Right renal pelvis (tissue), 4 donors: ENCODE results near the gene POLD2. TPM values are rescaled to one million over a fixed set of nuclear protein-coding genes. Genes with fewer than 3 reads are reported as not detected.

Experiments used
- DNase-seq, 4 donors: peaks; one replicate each; pipeline ENCODE4 v3.0.0-alpha.2; 2013; ENCODE audit warnings: low read depth in 4 of 4, low spot score in 3 of 4, missing footprints in 1 of 4
- polyA plus RNA-seq, 4 donors: library from polyadenylated mRNA; unstranded; fragments of 120-200 nt; gene quantifications; one replicate each; pipeline ENCODE4 v1.2.1, GENCODE V29; 2013; ENCODE audit not compliant: insufficient read length in 4 of 4

The POLD2 gene
- polyA plus RNA-seq, 4 donors: 116 to 131 (median 120) TPM

GRCh38 chr7:44067064-44067951 is 56.0 kb downstream of the POLD2 start:
- no peak for DNase-seq

- DNase-seq: no peak
These were observed 56.8 kb downstream of the POLD2 start for GRCh38 chr7:44066494-44067063.

GRCh38 chr7:44066111-44066460 is 57.3 kb downstream of the POLD2 start:
- no peak for DNase-seq

- no peak for DNase-seq
These were observed 57.8 kb downstream of the POLD2 start, which contains the start of gene PGAM2 for GRCh38 chr7:44065431-44066110. Gene PGAM2 (minus strand): TSS chr7:44065567. CDS start chr7:44065529, 38 bp downstream.

- no peak for DNase-seq
These were observed 58.4 kb downstream of the POLD2 start for GRCh38 chr7:44064791-44065430.

Other genes with a start within 250 kb of the POLD2 start
- 10 to 100 TPM; 30.0 to 34.5 (median 33.4) TPM for gene URGCP, start 217.0 kb downstream of the POLD2 start, polyA plus RNA-seq
- gene UBE2D4, start 197.1 kb downstream of the POLD2 start, polyA plus RNA-seq: 10 to 100 TPM; 20.0 to 24.7 (median 22.4) TPM
- gene SPDYE1, start 125.7 kb downstream of the POLD2 start, polyA plus RNA-seq: under 1 TPM; 0.51 to 0.97 (median 0.52) TPM
- 10 to 100 TPM; 61.2 to 76.0 (median 67.0) TPM for gene DBNL, start 78.8 kb downstream of the POLD2 start, polyA plus RNA-seq
- gene PGAM2, start 58.0 kb downstream of the POLD2 start, polyA plus RNA-seq: 1 to 10 TPM; 1.4 to 5.4 (median 3.0) TPM
- gene POLM, start 41.0 kb downstream of the POLD2 start, polyA plus RNA-seq: 10 to 100 TPM; 19.2 to 23.1 (median 20.9) TPM
- 10 to 100 TPM; 55.4 to 75.0 (median 67.7) TPM for gene AEBP1, start 19.2 kb downstream of the POLD2 start, polyA plus RNA-seq
- under 1 TPM; 0.37 to 0.99 (median 0.56) TPM for gene MYL7, start 17.8 kb upstream of the POLD2 start, polyA plus RNA-seq
- gene GCK, start 65.9 kb upstream of the POLD2 start, polyA plus RNA-seq: 1 to 10 TPM; 2.6 to 4.8 (median 3.7) TPM
- 10 to 100 TPM; 76.3 to 84.9 (median 79.0) TPM for gene YKT6, start 77.4 kb upstream of the POLD2 start, polyA plus RNA-seq
- 1 to 10 TPM; 2.1 to 2.9 (median 2.3) TPM for gene CAMK2B, start 202.0 kb upstream of the POLD2 start, polyA plus RNA-seq